CD4-positive, alpha-beta T cell treated with Interleukin-21 for 1 hour (primary cell): Measurements from ENCODE around the gene CEND1.

Source experiments
- DNase-seq: peaks from one replicate; pipeline ENCODE4 v3.0.0-alpha.2; 2020

The CEND1 gene

DNA sequence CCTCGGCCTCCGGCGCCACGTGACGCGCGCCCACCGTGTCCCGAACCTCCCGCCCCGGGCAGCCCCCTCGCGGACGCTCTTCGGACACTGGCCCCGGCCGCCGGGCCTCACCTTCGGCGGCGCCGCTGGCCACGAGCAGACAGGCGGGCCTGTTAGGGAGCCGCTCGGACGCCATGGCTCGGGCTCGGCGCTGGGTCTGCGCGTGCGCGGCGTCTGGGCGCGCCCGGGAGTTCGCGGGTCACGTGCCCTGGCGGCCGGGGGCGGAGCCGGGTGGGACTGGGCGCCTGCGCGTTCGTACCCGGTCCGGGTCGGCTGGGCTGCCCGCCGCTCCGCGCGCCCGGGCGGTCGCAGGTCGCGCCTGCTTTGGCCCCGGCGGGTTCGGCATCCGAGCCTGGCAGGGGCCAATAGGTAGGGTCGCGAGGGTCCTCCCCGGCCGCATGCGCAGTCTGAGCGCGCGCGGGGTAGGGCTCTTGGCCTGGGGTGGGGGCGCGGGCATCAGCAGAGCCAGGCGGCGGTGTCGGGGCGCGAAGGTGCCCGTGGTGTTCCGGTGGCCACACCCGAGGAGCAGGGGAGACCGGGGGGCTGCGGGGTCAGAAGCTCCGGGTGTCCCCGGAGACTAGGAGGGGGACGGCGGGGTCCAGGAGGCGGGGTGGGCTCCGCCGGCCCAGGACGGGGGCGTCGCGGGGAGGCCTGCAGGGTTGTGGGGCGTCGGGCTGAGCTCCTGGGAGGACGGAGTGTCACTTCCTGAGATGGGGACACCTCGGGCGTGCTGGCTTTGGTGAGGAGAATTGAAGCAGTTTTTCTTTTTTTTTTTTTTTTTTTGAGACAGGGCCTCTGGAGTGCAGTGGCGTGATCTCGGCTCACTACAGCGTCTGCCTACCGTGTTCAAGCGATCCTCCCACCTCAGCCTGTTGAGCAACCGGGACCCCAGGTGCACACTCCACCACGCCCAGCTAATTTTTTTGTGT lies 12.3 kb downstream of the CEND1 start, which contains the start of gene GATD1:
GATD1 (minus strand) TSS at position 200 of the 968 bp plus-strand sequence; CDS start at position 175, 25 bp downstream.
- DNase-seq = peak; percentile 92

GRCh38 chr11:776561-777287 lies 13.2 kb downstream of the CEND1 start:
- DNase-seq = no peak

DNA sequence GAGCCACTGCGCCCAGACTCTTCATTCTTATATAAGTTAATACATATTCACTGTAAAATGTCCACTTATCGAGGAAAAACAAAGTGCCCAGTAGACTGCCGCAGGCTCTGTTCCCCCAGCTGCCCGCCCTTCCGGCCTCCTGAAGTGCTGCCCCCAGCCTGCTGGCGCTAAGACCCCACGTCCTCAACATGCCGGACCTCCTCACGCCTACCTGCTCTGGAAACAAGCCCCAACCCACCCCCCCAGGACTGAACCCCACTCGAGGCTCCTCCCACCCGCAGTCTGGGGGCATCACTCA lies 13.7 kb downstream of the CEND1 start:
- no peak for DNase-seq

DNA sequence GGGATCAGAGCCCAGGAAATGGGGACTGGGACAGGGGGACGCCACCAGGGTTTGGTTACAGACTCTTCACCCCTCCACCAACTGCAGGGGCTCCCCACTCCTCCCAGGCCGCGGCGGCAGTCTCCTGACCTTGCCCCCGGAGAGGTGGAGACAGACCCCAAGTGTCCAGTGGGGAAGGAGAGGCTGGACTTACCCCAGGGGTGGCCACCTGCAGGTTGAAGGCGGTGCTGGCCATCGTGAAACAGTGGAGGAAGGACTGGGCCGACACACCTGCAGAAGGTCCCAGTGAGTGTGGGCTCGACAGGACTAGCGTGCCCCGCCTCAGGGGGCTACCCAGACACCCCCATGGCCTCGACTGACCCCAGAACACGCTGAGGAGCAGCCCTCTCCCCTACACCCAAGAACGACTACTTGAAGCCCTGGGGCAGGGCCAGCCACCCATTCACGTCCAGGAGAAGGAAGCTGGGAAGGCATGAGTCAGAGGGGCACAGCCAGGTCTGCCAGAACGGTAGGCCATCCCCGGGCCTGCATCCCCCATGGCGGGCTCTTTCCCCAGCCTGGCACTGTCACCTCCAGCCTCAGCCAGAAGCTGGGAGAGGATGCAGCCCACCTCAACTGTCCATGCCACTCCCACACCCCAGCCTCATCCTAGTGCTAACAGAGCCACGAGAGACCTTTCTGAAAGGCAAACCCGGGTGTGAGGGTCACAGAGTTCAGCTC lies 14.9 kb downstream of the CEND1 start:
- DNase-seq = no peak

- no peak for DNase-seq
Measured at GRCh38 chr11:773830-774229, 16.1 kb downstream of the CEND1 start.

- no peak for DNase-seq
Measured at GRCh38 chr11:773425-773824, 16.5 kb downstream of the CEND1 start.

DNA sequence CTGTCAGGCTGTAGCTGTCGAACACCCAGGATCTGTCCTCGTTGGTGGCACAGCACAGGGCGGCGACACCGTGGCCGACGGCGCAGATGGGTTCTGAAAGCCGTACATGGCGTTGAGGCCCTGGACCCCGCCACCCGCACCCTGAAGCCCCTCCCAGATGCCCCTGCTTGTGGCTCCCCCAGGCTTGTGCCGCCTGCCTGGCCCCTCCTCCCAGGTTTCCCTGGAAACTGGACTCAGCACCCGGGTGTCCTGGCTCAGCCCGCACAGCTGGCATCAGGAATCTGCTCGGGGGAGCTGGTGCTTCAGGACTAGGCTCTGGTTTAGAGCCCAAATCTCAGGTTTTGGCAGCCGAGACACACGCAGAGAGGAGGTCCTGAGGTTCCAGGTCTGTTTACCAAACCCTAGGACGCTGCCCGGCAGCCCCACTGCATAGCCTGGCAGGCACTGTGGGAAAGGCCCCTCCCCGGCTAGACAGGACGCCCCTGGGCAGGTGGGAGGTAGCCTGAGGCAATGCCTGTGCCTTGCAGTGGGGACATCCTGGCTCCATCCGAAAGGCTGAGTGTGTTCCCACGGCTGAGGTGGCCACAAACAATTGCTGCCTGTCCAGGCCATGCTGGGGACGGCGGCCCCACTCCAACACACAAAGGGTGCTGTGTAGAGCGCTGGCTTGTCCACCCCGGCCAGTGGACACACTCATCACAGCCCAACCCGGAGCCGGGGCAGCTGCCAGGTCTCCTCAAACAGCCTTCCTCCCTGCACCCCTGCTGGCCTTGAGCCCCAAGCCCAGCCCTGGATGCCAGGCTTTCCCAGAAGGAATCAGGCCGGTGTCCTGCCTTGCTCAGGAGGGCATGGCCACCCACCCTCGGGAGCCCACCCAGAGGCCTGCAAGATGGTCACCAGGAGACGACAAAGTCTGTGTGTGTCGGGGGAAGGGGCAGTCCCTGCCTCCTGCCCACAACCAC lies 17.2 kb downstream of the CEND1 start:
- no peak for DNase-seq

DNA sequence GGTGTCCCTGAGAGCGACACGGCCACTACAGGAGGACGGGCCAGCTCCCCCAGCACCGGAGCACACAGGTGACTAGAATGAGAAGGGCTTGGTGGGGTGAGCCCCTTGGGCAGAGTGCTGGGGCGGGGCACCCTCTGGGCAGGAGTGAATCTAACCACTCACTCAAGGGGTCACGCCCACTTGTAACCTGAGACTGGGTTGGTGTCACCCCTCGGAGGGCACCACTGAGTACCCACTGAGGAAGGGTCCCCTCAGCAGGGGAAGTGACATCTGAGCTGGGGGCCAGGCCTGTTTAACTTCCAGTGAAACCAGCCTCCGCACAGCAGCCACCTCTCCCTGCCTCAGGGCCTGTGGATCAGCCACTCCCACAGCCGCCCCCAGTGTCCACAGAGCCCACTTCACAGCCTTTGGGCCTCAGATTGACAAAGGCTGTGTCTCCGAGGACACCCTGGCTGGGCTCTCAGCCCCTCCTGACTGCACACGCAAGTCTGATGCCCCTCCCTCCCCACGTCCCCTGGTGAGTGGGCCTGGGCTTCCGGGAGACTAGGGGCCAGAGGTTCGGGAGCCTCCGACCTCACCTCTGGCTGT lies 18.2 kb downstream of the CEND1 start:
- DNase-seq = no peak

- DNase-seq = no peak
Measured at GRCh38 chr11:770642-771616, 19.0 kb downstream of the CEND1 start.

- DNase-seq = no peak
Measured at GRCh38 chr11:769887-770641, 19.8 kb downstream of the CEND1 start.

DNA sequence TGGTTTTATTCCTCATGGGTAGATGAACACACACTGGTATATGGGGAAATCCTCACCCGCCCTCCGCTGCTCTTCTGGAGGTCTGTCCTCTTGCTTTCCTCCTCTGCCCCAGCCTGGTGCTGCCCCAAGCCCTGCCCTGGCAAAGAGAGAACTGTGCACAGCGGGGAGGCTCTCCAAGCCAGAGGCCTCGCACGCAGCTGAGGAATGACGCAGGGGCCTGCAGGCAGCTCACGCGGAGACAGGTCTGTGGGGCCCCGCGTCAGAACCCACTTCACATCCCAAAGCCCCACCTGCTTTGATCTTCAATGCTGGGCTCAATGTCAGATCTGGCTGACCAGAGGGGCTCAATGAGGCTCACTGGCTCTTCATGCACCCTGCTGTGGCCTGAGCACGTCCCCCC lies 22.7 kb downstream of the CEND1 start:
- no peak for DNase-seq

- no peak for DNase-seq
Measured at GRCh38 chr11:766936-767210, 23.0 kb downstream of the CEND1 start.

DNA sequence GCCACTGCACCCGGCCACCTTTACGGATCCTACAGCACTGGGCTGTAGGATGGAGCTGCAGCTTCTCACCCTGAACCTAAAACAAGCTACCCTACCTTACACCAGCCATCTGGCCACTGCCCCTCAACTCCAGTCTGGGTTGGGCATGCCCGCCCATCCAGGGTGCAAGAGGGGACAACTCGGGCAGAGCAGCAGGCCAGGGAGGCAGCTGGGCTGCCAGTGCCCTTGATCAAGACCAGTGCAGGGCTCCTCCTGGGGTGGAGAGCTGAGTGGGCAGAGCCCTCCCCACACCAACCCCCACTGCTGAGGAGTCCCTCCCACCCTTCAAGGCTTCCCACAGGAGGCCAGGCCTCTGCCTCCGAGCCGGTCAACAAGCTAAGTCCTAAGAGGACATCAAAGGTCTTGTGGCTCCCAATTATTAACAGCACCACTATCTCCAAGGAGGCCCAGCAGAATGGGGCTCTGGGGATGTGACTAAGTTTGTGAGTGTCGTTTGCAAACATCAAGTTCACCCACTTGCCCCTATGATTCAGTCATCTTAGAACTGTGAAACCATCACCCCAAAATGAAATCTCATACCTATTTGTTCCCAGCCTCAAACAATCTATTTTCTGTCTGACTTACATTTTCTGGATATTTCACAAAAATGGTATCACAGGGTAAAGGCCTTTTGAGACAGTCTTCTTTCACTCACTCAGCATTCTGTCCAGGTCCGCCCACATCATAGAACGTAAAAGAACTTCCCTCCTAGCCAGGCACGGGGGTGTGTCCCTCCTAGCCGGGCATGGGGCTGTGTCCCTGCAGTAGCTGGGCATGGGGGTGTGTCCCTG lies 23.6 kb downstream of the CEND1 start:
- DNase-seq = no peak

DNA sequence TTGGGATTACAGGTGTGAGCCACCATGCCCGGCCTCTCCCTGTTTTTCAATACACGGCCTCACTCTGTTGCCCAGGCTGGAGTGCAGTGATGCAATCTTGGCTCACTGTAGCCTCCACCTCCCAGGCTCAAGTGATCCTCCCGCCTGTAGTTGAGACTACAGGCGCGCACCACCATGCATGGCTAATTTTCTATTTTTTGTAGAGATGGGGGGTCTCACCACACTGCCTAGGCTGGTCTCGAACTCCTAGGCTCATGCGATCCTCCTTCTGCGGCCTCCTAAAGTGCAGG lies 24.1 kb downstream of the CEND1 start:
- no peak for DNase-seq

GRCh38 chr11:765025-765801 lies 24.7 kb downstream of the CEND1 start:
- DNase-seq = peak; percentile 76

DNA sequence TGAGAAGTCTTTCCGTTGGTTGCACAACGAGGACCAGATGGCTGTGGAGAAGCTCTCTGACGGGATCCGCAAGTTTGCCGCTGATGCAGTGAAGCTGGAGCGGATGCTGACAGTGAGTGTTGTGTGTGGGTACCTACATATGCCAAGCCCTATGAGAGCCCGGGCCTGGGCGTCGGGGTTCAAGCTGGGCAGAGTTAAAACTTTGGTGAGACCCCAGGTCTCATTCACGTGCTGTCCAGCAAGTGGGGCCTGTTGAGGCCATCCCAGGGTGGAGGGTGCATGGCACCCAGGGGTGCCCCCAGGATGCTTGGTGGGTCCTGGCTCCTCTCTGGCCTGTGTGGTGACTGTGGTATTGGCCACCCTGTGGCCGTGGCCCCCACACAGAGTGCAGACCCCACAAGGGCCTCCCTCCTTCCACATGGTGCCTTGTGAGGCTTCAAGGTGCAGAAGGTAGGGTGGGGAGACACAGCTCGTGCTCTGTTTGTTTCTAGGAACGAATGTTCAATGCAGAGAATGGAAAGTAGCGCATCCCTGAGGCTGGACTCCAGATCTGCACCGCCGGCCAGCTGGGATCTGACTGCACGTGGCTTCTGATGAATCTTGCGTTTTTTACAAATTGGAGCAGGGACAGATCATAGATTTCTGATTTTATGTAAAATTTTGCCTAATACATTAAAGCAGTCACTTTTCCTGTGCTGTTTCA lies 25.4 kb downstream of the CEND1 start:
- DNase-seq = no peak

GRCh38 chr11:763549-764321 lies 26.2 kb downstream of the CEND1 start:
- no peak for DNase-seq
